ENCODE measurements around the gene EXOC3L4.

- TF ChIP-seq POLR2A (IDR thresholded peaks at IDR 0.05; ENCODE audit: low read length): no peak
- no peak for TF ChIP-seq GATA1 (IDR thresholded peaks at IDR 0.05; ENCODE audit: low read depth, low read length)
These were observed 60.5 kb downstream of the EXOC3L4 start for GRCh38 chr14:103155010-103155409.
